BJ (cell line): Measurements from ENCODE around the gene PAM16. TPM values are rescaled to one million over a fixed set of nuclear protein-coding genes. Genes with fewer than 3 reads are reported as not detected.
A peak's percentile ranks its signal among the peaks of the same experiment; 100 is the strongest.

Experiments used
- CTCF ChIA-PET: fragments of 350-600 bp; formaldehyde crosslinking; extraction: SDS; loops from one replicate; lab custom pipeline; 2021; ENCODE audit warnings: antibody characterized with exemption, inconsistent platforms; lab: Yijun Ruan, JAX
- POLR2A ChIA-PET: fragments of 300-600 bp; sonication (Branson Sonifier 250); formaldehyde crosslinking; extraction: SDS; loops from one replicate; lab custom pipeline; 2021; ENCODE audit warnings: antibody characterized with exemption; lab: Charles Lee
- DNase-seq: peaks from one replicate; pipeline ENCODE4 v3.0.0-alpha.2; 2011; ENCODE audit warnings: low read depth
- H3K27me3 ChIP-seq: 2 replicates; pipeline ENCODE4 v1.6.0; 2011; ENCODE audit warnings: low read length; ENCODE audit not compliant: control insufficient read depth, insufficient read depth
- H3K36me3 ChIP-seq: 2 replicates; pipeline ENCODE4 v1.5.1; 2011; ENCODE audit warnings: low read length; ENCODE audit not compliant: control insufficient read depth, insufficient read depth
- H3K4me3 ChIP-seq: 2 replicates; pipeline ENCODE4 v1.5.1; 2011; ENCODE audit warnings: low read depth, mild to moderate bottlenecking, control low read depth, low read length
- polyA plus RNA-seq: library from polyadenylated mRNA; depleted of rRNA; stranded (reverse); fragments of >200 nt; gene quantifications from 2 replicates; pipeline ENCODE4 v1.2.3, GENCODE V29; 2011
- TF ChIP-seq, protein P1 (sequence below): IDR thresholded peaks from 2 replicates; pipeline ENCODE4 v1.5.1; 2011; ENCODE audit warnings: low read depth, mild to moderate bottlenecking, control low read depth, inconsistent platforms, low read length, moderate library complexity; ENCODE audit not compliant: insufficient read depth

PAM16 gene
- polyA plus RNA-seq, 1 experiment: 44.2 TPM

DNA sequence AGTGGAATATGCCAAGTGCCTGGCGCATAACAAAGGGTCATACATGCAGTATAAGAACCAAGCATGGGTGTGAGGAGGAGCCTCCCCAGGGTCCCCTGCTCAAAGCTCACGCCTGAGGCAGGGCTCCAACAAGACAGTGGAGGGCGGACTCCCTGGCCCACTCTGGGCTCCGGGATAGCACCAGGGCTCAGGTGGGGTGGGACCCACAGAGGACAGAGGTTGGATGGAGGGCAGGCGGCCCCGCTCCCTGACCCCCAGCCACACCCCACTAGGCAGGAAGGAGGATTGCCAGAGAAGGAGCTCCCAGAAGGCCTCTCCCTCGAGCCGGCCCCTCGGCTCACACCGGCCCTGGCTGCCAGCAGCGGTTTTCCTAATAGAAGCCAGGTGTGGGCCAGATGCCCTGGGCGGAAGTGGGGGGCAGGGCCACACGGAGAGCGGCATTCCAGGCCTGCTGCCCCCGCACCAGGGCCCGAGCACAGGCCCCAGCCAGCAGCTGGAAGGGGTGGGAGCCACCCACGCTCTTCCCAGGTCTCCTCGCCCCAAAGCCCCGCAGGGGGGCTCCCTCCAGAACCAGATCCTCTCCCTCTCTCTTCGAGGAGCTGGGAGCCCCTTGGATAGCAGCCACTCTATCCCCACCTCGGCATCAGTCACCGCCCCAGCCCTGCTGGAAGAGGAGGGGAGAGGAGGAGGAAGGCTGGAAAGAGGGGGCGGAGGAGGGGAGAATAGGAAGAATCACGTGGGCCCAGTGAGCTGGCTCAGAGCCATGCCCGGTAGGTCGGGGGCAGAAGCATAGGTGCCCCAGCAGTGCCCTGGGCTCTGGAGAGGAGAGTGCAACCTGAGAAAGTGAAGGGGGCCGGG lies 41.5 kb upstream of the PAM16 start:
- TF ChIP-seq, protein P1, sequence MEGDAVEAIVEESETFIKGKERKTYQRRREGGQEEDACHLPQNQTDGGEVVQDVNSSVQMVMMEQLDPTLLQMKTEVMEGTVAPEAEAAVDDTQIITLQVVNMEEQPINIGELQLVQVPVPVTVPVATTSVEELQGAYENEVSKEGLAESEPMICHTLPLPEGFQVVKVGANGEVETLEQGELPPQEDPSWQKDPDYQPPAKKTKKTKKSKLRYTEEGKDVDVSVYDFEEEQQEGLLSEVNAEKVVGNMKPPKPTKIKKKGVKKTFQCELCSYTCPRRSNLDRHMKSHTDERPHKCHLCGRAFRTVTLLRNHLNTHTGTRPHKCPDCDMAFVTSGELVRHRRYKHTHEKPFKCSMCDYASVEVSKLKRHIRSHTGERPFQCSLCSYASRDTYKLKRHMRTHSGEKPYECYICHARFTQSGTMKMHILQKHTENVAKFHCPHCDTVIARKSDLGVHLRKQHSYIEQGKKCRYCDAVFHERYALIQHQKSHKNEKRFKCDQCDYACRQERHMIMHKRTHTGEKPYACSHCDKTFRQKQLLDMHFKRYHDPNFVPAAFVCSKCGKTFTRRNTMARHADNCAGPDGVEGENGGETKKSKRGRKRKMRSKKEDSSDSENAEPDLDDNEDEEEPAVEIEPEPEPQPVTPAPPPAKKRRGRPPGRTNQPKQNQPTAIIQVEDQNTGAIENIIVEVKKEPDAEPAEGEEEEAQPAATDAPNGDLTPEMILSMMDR: no peak
- Histone ChIP-seq H3K27me3 (no peaks in the 10 kb centered on the region), H3K4me3 (no peak overlapping the region), H3K36me3 (peaks cover 5% of the 10 kb centered on the region)
- CTCF ChIA-PET: interaction anchor here (0.7 to 10.3 kb wide), 12 partner anchors 11 to 214 kb away, joined by 3 to 120 read pairs (median 4); partner anchors contain the start of genes PAM16 and VASN
- POLR2A ChIA-PET: interaction anchor here (1.0 kb wide), 2 partner anchors 18 to 19 kb away, joined by 3 read pairs; no protein-coding TSS in a partner anchor
- no peak for DNase-seq

DNA sequence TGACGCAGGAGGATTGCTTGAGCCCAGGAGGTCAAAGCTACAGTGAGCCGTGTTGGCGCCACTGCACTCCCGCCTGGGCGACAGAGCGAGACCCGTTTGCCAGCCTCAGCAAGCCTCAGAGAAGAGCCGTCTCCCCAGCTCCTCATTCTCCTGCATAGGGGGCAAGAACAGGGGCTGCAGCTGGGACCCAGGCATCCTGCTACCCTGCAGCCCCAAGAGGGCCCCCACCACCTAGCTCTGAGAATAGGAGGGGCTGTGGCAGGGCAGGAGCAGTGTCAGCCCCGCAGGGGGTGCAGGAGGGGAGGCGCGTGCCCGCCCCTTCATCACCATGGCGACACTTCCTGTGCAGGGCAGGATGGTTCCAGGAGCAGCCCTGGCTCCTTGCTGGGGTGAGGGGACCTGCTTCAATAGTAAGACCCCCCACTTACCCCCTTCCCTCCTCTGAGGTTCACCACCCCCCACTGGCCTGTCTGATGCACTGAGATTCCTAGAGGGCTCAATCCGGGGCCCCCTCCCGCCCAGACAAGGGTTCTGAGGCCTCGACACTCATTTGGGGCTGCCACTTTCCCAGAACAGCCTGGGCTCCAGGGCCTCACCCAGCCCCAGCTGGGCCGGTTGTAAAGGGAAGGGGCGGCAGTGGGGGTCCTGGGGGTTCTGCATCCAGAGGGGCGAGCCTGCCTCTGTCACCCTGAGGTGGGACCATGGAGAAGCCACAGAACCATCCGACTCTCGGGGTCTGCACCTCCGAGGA lies 40.7 kb upstream of the PAM16 start:
- no peaks in the 10 kb centered on the region for H3K27me3 ChIP-seq
- POLR2A ChIA-PET: interaction anchor here (1.0 kb wide), 1 partner anchor 18 kb away, joined by 3 read pairs; no protein-coding TSS in a partner anchor
- no peak overlapping the region for H3K4me3 ChIP-seq
- TF ChIP-seq, protein P1: no peak
- H3K36me3 ChIP-seq: peaks cover 5% of the 10 kb centered on the region
- DNase-seq: no peak
- CTCF ChIA-PET: interaction anchor here (1.0 to 10.3 kb wide), 6 partner anchors 12 to 40 kb away, joined by 3 to 120 read pairs (median 13); partner anchors contain the start of genes PAM16 and VASN

DNA sequence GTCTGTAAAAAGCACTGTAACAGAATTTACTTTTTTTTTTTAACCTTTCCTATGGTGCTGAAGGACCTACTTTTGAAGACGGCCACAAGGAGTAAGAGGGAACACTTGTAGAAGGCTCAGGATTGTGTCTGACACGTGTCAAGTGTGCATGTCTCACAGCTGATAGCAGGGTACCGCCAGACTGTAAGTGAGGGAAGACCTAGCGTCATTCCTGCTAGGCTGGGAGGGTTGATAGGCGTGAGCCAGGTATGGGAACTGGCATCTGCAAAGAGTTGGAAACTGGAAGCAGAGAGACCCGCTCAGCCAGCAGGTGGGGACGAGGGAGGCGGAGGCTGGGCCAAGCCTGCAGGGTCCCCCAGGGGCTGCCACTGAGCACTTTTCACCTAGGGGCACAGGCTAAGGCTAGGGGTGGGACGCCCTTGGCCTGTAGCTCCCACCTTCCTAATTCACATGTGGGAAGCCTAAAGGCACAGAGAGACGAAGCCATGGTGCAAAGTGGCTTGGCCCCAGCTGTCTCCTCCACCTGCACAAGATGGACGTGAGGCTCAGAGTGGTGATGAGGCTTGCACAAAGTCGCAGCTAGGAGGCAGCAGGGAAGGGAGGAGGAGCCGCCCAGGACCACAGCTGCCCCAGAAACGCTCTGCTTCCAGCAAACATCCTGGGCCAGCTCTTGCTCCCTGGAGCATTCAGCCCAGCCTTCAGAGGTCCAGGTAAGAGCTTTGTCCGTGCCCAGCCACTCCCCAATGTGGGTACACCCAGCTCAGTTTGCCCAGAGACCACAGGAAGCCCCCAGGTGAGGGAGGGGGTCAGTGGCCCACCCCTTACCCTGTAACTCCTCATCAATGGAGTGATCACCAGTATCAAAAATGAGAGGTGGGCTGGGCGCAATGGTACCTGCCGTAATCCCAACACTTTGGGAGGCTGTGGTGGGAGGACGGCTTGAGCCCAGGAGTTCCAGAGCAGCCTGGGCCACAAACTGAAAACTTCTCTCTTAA lies 39.4 kb upstream of the PAM16 start:
- Histone ChIP-seq H3K27me3 (no peaks in the 10 kb centered on the region), H3K36me3 (peaks cover 5% of the 10 kb centered on the region), H3K4me3 (no peak overlapping the region)
- TF ChIP-seq, protein P1: 0 out of 2 replicates have a peak, but pooled peaks have one; percentile 4
- POLR2A ChIA-PET: no interaction called here
- DNase-seq: no peak
- CTCF ChIA-PET: interaction anchor here (0.6 to 10.3 kb wide), 4 partner anchors 13 to 71 kb away, joined by 3 to 120 read pairs (median 8); no protein-coding TSS in a partner anchor

DNA sequence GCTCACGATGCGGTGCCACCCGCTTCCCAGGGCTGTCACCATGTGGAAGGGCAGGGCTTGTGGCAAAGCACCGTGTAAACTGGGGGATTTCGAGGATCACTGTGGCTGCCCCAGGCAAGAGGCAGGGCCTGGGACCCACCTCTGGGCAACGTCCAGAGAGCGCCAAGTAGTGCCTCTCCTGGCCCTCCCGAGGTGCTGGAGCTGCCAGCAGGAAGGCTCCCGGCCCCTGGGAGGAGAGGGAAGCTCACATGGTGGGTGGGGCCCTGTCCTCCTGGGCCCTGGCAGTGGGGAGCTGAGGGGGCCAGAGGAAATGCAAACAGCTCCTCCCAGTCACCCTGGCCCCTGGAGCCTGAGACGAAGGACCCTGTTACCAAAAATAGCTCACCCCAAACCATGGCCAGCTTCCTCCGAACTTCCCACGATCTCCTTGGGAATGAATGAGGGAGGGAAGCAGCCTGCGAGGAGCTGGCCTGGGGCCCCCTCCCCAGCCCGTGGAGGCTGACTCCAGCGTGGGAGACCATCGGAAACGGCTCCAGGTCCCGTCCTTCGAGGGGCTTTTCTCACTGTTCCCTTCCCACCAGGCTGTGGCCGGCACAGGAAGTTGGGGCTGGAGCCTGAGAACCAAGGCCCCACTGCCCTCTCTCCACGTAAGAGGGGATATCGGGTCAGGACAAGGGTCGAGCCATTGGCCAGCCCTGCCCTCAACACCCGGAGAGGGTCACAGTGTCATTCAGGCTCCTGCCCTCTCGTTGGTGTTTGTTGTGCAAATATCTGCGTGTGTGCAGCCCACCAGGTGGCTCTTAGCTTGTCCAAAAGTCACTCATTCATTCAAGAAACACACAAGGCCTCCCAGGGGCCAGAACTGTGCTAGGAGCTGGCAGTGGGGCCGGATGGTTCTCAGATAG lies 38.2 kb upstream of the PAM16 start:
- ChIA-PET POLR2A (no interaction called here), CTCF (interaction anchor here (0.6 to 10.3 kb wide), 6 partner anchors 10 to 70 kb away, joined by 3 to 120 read pairs (median 4); no protein-coding TSS in a partner anchor)
- Histone ChIP-seq H3K4me3 (no peak overlapping the region), H3K27me3 (no peaks in the 10 kb centered on the region), H3K36me3 (peaks cover 3% of the 10 kb centered on the region; the same call in 1 of the 2 replicates)
- TF ChIP-seq, protein P1: no peak
- no peak for DNase-seq
